AG09319 (cell line): ENCODE data around the gene FMN1.

Experiments
- DNase-seq: peaks from one replicate; pipeline ENCODE4 v3.0.0-alpha.2; 2010; ENCODE audit warnings: low read depth; ENCODE audit errors: extremely low read depth
- CTCF ChIP-seq: IDR thresholded peaks from 2 replicates; pipeline ENCODE4 v1.5.1; 2011; ENCODE audit warnings: low read depth, mild to moderate bottlenecking, inconsistent platforms, low read length, moderate library complexity

The FMN1 gene

DNA sequence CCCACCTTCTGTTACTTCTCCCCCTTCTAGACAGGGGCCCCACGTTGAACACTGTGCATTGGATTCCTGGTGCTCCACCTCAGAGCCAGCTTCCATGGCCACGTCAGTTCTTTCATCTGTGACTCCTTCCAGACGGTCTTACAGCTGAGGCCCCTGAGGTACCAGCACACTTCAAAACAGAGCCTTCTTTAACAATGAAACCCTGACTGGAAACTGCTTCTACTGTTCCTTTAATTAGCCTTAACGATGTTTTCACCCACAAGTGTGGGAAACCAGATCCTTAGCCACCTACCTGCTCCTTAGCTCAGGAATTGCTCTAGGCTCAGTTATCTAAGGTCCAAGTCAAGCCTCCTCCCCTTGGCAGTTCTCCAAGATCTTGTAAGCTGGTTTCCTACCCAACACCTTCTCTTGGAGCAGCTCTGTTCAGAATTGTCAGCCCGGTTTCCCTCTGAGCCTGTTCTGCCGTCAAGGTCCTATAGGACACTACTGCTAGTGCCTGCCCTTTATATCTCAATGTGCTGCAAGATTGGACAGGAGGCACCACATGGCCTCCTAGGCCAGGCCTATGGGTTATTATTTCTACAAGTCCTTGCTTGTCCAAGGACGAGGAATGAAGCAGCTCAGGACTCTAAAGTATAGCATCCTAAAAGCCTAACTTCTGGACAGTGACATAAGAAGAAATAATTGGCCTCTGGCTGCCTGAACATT lies 80.7 kb downstream of the FMN1 start:
- no peak for TF ChIP-seq CTCF
- no peak for DNase-seq

- no peak for TF ChIP-seq CTCF
- no peak for DNase-seq
Measured at GRCh38 chr15:33112541-33113105, 81.9 kb downstream of the FMN1 start.

- DNase-seq = no peak
- no peak for TF ChIP-seq CTCF
Measured at GRCh38 chr15:33111041-33111451, 83.5 kb downstream of the FMN1 start.

- DNase-seq = no peak
- no peak for TF ChIP-seq CTCF
Measured at GRCh38 chr15:33109345-33109744, 85.2 kb downstream of the FMN1 start.

- DNase-seq = no peak
- TF ChIP-seq CTCF = no peak
Measured at GRCh38 chr15:33108518-33108917, 86.0 kb downstream of the FMN1 start.

- no peak for TF ChIP-seq CTCF
- no peak for DNase-seq
Measured at GRCh38 chr15:33107950-33108349, 86.6 kb downstream of the FMN1 start.

DNA sequence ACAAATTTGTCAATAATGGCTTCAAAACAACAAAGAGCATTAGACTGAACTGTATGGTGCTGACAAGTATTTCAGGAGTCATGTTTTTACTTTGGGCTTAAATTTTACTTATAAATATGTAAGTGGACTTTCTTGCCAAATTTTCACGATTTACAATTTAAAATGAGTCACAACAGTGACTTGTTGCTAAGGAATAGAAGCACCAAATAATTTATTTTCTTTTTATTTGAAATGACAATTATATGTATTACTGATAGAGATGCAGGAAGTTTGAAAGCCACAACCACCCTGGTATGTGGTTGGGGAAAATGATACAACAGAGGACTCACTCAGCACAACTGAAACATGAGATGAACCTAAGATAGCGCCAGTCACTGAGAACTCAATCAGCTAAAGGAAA lies 90.3 kb downstream of the FMN1 start:
- TF ChIP-seq CTCF = no peak
- peak; percentile 45 for DNase-seq
